ENCODE data around the gene ZNF219. TPM values are rescaled to one million over a fixed set of nuclear protein-coding genes. Genes with fewer than 3 reads are reported as not detected.

The ZNF219 gene
- polyA plus RNA-seq, 1 donor, result 22.8 TPM

DNA sequence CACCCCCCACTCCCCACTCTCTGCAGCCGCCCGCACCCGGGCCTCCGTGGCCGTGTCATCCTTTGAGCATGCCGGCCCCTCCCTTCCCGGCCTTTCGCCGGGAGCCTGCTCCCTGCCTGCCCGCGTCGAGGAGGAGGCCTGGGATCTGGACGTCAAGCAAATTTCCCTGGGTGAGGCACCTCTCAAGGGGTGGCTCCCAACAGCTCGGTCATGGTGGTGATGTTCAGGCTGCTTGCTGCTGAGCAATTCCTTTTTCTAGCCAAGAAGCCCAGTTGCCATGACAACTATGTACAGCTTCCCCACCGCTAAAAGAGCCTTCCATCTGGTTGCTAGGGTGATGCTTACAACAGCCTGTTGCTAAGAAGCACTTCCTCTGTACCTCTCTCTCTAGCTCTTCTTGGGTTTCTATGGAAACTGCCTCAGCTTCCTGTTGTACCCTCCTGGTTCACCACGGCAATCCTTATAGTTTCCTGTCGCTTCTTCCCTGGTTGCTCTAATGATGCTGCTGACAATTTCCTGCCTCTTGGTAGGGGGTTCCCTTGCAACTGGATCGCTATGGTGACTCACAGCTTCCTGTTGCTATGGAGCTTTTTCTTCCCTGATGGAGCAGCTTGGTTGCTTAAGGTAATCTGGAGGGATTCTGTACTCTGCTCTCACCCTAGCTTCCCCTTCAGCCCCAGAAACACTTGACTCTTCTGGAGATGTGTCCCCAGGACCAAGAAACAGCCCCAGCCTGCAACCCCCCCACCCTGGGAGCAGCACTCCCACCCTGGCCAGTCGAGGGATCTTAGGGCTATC, 11.0 kb downstream of the ZNF219 start:
- DNase-seq, result no peak

DNA sequence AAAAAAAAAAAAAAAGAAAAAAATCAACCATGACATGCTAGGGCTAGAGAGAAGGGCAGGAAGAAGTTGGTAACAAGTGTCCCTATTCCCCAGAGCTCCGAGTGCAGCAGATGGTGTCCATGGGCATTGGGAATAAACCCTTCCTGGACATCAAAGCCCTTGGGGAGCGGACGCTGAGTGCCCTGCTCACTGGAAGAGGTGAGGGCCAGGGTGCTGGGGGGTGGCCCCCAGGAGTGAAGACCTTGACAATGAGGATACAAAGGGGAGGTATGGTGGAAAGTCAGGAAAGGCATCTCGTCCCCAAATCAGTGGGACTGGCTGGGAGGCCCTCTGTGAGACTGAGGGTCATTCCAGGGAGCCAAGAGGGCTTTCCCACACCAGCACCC, 11.6 kb downstream of the ZNF219 start:
- DNase-seq, result no peak

DNA sequence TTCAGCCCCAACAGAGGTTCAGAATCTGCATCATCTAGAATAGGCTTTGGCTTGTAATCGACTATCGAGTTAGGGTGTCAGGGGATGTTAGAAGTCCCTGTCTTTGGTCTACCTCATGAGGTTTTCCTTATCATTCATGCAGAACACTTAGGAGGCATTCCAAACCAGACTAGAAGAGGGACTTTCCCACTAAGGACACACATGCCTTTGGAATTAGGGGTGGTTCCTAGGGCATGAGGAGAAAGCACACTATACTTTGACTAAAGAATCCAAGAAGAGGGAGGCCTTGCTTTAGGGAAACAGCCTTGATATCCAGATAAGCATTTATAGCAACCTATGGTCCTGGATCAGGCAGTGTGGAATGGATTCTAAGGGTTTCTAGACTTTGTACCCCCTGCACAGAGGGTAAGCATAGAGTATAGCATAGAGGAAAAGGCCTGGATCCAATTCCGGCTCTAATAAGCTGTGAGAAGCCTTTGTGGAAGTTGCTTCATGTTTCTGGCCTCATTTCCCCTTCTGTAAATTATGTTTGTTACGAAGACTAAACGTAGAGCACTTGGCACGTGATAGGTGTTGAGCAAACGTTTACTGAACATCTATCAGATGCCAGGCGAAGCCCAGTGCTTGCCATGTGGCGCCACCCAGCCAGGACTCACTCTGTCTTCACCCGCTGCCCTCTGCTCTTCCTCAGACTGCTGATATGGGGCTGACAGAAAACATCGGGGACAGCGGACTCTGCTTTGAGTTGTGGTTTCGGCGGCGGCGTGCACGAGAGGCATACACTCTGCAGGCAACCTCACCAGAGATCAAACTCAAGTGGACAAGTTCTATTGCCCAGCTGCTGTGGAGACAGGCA, 13.2 kb downstream of the ZNF219 start:
- no peak for DNase-seq

DNA sequence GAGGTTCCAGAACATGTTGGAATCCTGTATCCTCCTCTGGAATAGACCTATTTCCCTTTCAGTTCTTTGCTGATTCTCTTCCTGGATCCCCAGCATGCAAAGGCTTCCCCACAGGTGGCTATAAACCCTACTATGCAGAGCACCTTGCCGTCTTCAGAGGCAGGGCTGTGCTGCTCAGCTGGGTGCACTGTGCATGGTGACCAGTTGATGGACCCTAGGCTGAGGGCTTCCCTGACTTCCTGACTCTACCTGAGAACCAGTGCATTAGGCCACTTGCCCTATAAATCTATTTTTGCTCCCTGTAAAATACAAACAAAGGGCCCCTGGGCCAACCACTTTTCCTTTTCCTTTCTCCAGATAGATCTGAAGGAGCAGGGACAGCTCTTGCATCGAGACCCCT, 14.1 kb downstream of the ZNF219 start:
- no peak for DNase-seq

DNA sequence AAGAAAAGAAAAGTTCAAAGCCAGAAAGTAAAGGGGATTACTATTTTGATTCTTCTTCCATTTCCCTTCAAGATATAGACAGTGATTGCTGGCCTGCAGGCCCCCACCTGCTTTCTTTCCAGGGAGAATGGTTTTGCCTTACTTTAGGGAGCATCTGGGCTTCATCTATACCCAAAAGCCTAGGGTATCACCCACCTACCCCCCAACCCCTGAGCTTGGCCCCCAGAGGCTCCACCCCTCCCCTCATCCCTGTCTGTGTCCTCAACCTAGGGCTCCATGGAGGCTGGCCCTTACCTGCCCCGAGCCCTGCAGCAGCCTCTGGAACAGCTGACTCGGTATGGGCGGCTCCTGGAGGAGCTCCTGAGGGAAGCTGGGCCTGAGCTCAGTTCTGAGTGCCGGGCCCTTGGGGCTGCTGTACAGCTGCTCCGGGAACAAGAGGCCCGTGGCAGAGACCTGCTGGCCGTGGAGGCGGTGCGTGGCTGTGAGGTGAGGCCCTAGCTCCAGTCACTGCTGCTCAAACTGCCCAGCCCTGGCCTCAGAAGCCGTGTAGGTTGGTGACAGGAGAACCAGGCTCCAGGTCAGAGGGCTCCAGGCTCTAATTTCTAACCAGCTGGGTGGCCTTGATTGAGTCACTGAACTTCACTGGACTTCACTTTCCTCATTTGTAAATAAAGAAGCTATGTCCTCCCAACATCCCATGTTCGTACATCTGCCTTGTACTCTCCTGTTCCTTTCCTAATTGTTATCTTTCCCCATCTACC, 14.7 kb downstream of the ZNF219 start:
- DNase-seq, result no peak

DNA sequence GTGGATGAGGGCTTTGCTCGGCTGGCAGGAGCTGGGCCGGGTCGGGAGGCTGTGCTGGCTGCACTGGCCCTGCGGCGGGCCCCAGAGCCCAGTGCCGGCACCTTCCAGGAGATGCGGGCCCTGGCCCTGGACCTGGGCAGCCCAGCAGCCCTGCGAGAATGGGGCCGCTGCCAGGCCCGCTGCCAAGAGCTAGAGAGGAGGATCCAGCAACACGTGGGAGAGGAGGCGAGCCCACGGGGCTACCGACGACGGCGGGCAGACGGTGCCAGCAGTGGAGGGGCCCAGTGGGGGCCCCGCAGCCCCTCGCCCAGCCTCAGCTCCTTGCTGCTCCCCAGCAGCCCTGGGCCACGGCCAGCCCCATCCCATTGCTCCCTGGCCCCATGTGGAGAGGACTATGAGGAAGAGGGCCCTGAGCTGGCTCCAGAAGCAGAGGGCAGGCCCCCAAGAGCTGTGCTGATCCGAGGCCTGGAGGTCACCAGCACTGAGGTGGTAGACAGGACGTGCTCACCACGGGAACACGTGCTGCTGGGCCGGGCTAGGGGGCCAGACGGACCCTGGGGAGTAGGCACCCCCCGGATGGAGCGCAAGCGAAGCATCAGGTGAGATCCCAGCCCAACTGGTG, 16.8 kb downstream of the ZNF219 start:
- DNase-seq, result no peak

DNA sequence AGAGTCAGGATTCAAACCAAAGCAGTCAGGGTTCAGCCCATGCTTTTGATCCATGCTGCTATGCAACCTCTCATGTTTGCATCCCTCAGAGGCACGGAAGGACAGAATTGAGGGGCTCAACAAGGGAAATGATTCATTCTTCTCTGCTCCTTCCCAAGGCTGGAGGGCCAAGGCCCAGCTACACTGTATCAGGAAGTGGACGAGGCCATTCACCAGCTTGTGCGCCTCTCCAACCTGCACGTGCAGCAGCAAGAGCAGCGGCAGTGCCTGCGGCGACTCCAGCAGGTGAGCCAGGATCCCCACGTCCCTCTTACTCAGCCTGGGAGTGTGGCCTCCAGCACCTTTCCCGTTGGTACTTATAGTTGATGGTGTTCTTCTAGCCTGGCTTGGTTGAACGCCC, 19.7 kb downstream of the ZNF219 start:
- DNase-seq, result no peak

DNA sequence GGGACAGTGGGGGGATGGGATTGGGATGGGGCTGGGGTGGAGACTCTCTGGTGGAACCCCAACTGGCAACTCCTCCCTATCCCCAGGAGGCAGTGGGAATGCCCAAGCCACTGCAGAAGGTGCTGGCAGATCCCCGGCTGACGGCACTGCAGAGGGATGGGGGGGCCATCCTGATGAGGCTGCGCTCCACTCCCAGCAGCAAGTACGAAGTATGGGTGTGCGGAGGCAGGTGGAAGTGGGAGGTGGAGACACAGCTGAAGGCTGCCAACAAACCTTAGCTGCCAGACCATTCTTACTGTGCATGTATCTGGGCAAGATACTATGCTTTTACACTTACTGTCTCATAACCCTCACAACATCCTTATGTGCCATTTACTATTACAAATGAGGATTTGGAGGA, 20.2 kb downstream of the ZNF219 start:
- DNase-seq, result no peak

DNA sequence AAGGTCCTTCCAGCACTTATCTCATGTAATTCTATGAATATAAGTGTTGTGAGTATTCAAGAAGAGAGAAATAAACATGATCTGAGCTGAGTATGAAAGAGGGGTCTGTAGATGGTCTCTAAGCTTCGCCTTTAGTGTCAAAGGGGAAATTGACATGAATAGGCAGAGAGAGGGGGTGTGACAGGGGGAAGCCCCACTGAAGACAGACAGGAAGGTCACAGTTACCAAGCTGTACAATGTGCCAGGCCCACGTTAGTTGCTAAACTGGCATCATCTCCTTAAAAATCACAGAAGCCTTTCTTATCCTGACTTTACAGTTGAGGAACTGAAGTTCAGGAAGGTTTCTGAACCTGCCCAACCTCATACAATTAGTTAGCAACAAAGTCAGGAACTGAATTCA, 20.8 kb downstream of the ZNF219 start:
- no peak for DNase-seq

DNA sequence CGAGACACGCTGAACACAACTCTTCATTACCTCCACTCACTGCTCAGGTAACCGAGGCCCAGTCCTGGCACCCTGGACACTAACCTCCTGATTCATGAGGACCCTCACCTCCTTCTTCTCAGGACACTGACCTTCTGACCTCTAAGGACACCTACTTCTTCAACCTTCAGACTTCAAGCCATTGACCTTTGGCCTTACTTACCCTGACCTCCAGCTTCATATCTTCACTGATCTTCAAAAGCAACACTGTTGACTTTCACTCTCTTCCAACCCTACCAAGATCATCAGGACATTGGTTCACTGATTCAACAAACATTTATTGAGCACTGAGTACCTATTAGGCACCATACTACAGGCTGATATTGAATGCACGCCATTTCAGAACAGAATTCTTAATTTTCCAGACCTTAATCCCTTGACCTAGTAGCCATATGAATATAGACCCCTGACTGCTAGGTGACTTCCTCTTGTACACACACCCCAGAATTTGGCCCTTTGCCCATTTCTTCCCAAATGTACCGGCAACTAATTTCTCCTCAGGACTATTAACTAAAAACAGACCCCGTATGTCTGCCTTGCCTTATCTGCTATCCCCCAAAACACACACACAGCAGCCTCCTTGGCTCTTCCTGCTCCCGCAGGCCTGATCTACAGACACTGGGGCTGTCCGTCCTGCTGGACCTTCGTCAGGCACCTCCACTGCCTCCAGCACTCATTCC, 22.6 kb downstream of the ZNF219 start:
- DNase-seq, result no peak

DNA sequence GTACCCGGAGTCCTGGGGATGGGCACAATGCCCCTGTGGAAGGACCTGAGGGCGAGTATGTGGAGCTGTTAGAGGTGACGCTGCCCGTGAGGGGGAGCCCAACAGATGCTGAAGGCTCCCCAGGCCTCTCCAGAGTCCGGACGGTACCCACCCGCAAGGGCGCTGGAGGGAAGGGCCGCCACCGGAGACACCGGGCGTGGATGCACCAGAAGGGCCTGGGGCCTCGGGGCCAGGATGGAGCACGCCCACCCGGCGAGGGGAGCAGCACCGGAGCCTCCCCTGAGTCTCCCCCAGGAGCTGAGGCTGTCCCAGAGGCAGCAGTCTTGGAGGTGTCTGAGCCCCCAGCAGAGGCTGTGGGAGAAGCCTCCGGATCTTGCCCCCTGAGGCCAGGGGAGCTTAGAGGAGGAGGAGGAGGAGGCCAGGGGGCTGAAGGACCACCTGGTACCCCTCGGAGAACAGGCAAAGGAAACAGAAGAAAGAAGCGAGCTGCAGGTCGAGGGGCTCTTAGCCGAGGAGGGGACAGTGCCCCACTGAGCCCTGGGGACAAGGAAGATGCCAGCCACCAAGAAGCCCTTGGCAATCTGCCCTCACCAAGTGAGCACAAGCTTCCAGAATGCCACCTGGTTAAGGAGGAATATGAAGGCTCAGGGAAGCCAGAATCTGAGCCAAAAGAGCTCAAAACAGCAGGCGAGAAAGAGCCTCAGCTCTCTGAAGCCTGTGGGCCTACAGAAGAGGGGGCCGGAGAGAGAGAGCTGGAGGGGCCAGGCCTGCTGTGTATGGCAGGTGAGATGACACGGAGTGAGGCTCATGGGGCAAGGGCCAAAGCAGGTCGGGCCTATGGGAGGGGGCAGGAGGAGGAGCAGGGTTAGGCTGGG, 23.8 kb downstream of the ZNF219 start:
- DNase-seq, result no peak

DNA sequence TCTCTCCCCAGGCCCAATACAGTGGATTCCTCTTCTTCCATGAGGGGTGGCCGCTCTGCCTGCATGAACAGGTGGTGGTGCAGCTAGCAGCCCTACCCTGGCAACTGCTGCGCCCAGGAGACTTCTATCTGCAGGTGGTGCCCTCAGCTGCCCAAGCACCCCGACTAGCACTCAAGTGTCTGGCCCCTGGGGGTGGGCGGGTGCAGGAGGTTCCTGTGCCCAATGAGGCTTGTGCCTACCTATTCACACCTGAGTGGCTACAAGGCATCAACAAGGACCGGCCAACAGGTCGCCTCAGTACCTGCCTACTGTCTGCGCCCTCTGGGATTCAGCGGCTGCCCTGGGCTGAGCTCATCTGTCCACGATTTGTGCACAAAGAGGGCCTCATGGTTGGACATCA, 24.5 kb downstream of the ZNF219 start:
- no peak for DNase-seq

DNA sequence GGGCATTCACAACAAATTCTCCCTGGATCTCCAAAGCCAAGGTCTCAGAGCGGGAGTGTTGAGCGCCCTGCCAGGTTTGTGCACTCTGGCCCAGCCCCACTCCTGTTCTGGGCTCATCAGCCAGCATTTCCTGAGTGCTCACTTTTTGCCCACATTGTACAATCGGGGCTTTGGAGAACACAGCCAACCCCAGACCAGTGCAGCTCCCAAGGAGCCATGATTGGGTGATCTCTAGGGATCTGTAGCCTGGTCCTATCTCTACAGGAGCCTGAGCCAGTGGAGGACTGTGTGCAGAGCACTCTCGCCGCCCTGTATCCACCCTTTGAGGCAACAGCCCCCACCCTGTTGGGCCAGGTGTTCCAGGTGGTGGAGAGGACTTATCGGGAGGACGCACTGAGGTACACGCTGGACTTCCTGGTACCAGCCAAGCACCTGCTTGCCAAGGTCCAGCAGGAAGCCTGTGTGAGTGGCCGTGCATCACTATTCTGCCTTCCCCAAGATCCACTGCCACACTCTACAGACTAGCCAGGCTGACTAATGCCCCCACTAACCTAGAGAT, 25.6 kb downstream of the ZNF219 start:
- no peak for DNase-seq

DNA sequence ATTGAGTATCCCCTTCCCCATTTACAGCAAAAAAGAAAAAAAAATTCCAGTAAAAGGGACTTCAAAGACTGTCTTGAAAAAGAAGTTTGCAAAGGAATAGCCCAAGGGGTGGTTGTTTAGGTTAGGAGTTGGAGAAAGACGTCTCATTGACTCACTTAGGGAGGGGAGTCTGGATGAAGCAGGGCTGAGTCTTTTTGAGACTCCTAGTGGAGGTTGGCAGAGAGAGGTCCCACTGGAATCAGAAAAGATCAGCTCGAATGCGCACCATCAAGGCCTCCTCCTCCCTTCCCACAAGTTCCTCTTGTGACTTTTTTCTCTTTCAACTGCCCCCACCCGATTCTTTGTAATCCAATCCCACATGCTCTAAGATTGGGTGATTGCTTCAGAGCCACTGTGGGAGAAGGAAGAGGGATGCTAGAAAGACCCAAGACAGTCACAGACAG, 26.4 kb downstream of the ZNF219 start:
- DNase-seq, result no peak

DNA sequence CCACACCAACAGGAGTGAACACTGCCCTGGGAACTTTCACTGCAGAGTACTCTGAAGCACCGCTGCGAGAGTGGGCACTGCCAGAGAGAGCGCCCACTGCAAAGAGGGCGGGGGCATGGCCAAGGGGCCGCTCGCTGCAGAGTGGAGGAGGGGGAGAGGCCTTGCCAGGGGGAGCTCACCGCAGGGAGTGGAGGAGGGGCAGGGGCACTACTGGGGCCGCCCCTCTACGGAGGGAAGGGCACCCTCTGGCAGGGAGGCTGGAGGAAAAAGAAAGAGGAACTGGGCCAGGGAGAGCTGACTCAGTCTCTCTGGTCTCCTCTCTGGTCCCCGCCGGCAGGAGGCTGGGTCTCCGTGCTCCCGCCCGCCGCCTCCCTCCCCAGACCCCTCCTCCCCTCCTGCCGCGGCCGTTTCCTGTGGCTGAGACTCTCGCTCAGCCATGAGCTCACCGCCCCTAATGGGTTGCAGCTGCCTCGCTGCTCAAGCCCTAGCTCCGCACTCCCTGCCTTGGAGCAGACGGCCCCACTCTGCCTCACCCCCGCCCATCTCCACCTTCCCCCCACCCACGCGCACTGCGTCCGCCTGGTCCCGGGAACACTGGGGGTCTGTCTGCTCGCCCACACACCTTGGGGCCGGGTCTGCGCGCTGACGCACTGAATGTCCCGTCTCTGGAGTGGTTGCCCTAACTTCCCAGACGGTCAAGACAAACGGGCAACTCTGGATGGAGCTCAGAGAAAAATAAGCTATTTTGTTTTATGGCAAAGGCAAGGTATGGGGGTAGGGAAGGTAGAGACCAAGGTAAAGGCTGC, 27.0 kb downstream of the ZNF219 start:
- peak; percentile 89 for DNase-seq

DNA sequence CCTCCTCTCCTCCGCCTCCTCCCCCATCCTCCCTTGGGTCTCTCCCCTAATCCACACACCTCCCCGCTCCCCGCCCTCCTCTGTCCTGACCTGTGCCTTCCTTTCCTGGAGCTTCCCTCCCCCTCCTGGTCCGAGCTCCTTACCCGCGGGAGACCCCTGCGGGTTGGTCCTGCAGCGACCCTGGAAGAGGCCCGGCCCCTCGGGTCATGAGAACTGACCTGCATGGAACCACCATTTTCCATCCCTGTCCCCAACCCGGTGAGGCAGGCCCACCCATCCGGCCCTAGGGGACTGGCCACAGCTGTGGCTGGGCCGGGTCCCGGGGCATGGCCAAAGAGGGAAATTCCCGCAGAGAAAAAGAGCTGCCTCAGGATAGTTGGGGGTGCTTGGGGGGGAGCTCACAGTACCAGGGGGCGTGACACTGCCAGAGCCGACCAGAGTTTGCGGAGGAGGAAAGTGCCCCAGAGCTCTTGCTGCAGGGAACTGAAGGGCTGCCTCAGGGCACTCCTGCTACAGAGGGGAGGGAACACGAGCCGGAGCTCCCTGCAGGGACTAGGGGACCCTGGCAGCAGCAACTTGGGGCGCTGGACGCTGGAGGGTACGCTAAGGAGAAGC, 27.7 kb downstream of the ZNF219 start:
- DNase-seq, result peak; percentile 61

DNA sequence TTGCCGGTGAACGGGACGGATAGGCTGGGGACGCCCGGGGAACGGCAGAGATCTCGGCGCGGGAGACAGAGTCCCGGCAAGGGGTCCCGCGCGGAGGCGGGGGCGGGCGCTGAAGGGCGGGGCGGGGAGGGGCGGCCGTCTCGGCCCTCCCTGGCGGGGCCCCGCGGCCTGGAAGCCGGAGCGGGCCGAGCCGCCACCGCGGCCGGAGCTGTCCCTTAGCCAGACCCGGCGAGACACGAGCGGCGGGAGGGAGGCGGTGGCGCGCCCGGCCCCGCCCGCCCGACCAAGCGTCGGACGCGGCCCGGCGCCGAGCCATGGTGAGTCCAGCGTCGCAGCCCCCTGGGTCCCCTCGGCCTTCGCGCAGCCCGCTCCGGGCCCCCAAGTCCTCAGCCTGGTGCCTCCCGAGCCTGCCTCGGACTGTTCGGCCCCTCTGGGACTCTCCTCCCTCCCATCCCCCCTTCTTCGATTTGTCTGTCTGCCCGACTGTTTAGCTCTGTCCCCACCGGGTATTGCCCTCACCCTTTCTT, 28.3 kb downstream of the ZNF219 start, which contains the start of gene ARHGEF40:
TSS of gene ARHGEF40 (plus strand) at position 222 of the 527 bp plus-strand sequence. CDS start at position 315, 93 bp downstream.
- DNase-seq, result peak; percentile 66

DNA sequence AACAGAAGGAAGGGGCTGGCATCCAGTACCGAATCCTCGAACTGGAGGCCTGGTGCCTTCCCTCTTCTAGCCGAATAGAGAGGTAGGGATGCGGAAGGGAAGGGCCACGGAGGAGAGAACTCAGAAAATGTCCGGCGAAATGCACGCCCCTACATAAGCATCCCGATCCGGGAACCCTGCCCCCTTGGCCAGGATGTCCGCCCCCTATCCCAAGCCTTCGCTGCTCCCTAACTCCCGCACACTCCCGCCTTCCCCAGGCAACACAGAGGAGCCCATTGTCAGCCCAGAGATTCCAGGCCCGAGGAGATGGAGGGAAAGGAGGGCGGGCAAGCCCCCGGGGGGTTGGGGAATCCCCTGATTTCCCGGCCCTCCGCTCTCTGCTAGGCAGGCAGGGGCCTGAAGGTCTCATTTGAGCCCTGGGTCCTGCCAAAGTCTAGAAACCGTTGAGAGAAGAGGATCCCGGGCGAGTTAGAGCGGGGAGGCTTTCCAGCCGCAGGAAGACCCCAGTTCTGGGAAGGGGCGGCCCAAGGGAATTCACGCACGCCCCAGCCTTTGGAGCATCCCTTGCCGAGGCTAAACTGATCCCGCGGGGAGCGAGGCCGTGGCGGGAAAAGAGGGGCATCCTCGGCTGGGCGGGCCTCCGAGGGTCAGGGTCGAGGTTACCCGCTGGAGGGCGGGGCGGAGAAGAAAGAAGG, 28.9 kb downstream of the ZNF219 start:
- DNase-seq, result peak; percentile 44

All from left kidney (tissue), 2 donors.